ENCODE measurements around the gene PCDHGA1.

The PCDHGA1 gene

DNA sequence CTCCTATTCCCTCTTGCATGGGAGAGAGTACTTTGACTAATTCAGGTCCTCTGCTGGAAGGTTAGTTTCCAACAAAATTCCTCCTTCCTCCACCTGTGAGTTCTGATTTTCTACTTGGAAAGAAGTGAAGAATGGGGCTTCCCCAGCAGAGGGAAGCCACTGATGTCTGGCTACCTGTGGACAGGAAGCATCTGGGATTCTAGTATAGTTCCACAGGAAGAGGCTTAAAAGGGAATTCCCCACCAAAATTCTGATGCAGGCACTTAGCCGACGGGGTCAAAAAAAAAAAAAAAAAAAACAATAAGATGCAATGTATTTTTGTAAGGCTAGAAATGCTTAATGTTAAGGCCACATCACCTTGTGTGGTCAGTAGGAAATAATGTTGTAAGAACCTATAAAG lies 192.0 kb downstream of the PCDHGA1 start:
- DNase-seq: peak in 1 of 10 donors; percentile 8
- intact Hi-C loops (cut with DNase I): loop anchor here (5.0 kb wide), 1 partner anchor 105 kb away; the partner anchor contains the start of gene PCDHGB7

DNA sequence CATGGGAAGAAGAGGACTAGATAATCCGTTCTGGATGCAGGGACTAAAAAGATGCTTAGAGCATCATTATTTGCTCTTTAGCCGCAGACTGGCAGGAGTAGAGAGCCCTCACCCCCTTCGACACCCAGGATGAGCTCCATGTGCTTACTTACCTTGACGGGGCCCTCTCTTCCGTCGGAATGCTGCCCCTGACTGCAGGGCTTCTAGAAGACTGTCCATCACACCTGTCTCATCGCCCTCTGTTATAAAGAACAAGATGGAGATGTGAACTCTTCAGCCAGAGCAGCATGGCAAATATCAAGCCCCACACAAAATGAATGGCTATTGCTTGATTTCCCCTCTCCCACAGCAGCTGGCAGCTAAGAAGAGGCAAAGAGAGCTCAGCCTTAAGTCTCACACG lies 193.7 kb downstream of the PCDHGA1 start:
- intact Hi-C loops (cut with DNase I): loop anchor here (2.0 to 5.0 kb wide), 3 partner anchors 33 to 107 kb away; partner anchors contain the start of genes PCDHGB7 and PCDHGC3

DNA sequence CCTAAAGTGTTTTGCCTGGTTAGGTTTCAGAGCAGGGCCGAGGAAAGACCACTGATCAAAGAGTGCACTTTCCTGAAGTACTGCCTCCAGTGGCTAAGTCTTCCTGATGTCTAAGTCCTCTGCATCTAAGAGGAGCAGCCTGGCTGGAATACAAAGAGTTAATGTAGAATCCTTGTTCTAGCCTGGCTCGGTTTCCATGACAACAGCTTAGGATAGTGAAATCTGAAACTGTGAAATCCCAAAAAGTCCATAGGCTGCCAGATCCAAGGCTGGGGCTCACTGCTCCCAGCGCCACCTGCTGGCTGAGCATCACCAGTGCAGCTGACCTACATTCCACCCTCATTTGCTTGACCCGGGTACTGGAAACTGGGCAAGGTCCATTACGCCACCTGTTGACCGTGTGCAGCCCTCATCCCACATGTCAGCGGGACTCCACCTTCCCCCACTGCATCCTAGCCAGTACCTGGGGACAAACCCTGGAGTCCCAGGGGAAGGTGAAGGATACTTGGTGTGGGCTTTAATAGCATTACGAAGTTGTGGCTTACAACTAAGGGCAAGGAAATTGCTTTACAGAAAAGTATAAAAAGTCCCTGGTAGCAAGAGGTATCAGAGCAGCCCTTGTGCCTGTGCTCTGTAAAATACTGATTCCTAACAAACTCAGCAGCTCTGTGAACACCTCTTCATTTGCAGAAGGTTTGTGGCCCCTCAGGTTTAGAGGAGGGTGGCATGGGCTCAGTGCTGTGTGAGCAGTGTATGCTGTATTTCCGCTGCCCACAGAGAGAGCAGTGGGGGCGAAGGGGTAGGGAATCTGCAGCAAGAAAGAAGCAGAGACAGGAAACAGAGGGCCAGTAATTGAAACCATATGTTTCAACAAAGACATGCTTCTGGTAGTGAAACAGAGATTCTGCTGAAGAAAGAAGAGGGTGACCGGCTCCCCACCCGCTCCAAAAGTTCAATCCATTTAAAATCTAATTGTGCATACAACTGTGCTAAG lies 194.6 kb downstream of the PCDHGA1 start:
- intact Hi-C loops (cut with DNase I): loop anchor here (2.0 to 5.0 kb wide), 3 partner anchors 32 to 108 kb away; partner anchors contain the start of genes PCDHGB7 and PCDHGC3

More for the DNA sequence above, 193.7 kb downstream of the PCDHGA1 start:
- DNase-seq: no peak

DNA sequence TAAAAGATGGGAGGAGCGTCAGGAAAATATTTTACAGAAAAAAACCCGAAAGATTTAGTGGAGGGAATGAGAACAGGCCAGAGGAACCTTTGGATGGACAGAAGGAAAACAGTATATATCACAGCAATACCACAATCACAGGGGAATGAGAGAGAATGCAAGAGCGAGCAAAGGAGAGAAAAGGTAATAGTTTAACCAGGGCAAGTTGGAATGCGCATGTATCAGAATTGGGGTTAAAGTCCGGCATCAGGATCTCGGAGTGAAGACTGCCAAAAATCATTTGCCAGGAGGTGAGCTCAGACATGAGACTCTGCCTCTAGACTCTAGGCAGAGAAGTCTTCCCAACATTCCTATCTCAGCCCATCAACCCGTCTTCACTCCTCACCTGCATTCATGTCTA lies 195.3 kb downstream of the PCDHGA1 start:
- intact Hi-C loops (cut with DNase I): loop anchor here (2.0 kb wide), 2 partner anchors 31 to 51 kb away; partner anchors contain the start of gene PCDHGC3
- no peak for DNase-seq

More for the DNA sequence above, 194.6 kb downstream of the PCDHGA1 start:
- DNase-seq: peak; percentile 67 to 97 (median 80)

DNA sequence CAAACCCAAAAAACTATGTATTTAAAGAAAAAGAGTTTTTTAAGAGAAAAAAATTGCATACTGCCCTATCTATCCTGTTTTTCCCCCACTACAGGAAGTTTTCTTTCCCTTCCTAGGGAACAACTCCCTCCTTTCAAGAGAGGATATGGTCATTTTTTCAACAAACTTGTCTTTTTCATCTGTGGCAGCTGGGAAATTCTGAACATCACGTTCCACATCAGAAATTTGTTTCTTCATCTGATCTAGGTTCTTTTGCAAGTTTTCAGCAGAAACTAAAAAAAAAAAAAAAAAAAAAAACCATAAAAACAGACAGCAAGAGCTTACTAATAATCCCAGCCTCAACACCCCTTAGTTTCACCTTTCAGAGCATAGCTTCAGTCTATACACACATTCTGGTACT lies 197.1 kb downstream of the PCDHGA1 start:
- DNase-seq: no peak
- intact Hi-C loops (cut with DNase I): no loop called here

DNA sequence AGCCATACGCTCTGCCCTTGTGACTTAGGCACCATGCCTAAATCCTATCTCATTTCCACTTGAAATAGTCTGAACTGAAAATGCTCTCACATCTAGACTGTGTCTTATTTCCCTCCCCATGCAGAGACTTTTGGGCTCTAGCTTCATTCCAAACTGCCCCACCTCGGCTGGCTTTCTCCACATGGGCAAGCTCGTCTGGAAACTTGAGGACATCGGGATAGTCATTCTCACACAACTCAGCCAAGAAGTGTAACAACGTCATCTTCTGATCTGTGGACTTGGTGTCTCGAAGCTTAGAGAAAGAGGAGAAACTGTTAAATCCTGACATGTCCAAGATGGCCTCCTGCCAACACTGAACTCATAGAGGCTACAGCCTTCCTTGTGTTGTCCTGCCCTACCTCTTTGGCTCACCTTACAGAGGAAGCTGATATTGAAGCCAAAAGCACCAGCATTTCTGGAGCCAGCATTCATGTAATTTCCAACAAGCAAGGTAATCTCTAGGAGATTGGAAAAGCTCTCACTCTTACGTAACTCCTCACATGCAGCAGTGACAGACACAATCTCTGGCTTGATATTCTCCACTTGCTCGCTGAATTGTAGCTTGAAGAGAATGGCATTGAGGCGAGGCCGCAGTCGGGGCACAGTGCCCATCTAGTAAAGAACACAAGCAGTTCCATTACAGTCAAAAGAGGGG lies 198.1 kb downstream of the PCDHGA1 start:
- intact Hi-C loops (cut with DNase I): no loop called here
- DNase-seq: peak in 1 of 10 donors; percentile 37

DNA sequence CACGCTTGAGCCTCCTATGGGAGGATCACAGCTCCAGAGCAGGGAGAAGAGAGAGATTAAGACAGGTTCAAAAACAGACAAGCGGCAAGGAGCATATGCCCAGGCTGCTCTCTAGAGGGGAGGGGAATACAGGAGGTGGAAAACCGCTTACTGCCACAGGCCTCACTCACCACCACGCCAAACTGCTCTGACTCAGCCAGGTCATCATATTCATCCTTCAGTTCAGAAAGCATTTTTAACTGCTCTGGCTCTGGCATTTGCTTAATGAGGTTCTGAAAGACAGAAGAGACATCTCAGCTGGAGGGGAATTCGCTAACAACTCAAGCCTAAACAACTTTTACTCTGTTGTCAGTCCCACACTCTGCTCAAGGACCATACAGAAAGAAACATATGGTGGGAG lies 198.7 kb downstream of the PCDHGA1 start:
- intact Hi-C loops (cut with DNase I): no loop called here
- no peak for DNase-seq

DNA sequence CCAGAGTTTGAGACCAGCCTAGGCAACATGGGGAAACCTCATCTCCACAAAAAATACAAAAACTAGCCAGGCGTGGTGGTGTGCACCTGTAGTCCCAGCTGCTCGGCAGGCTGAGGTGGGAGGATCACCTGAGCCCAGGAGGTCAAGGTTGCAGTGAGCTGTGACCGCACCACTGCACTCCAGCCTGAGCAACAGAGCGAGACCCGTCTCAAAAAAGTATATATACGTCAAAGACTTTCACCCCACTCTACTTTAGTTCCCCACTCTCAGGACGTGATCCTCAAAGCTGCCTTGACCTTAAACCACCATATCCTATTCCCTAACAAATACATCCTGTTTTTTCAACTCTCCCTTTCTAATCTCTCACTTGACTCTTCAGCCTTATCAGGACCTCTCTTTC lies 199.6 kb downstream of the PCDHGA1 start:
- intact Hi-C loops (cut with DNase I): no loop called here
- no peak for DNase-seq

DNA sequence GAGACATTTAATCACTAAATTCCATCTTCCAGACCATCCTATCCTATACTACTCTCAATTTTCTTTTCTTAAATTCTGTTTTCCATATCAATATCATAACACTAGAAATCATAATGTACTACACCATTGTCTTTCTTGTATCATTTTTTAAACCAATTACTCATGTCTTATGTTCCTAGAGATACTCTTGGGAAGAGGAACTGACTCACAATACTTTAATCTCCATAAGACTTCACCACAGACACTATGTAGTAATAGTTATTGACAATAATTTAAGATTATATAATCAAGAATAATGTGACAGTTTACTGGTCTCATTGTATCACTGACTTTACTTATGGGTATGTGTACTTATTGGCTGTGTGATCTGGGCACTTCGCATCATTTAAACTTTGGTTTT lies 202.4 kb downstream of the PCDHGA1 start:
- intact Hi-C loops (cut with DNase I): no loop called here
- DNase-seq: no peak

DNA sequence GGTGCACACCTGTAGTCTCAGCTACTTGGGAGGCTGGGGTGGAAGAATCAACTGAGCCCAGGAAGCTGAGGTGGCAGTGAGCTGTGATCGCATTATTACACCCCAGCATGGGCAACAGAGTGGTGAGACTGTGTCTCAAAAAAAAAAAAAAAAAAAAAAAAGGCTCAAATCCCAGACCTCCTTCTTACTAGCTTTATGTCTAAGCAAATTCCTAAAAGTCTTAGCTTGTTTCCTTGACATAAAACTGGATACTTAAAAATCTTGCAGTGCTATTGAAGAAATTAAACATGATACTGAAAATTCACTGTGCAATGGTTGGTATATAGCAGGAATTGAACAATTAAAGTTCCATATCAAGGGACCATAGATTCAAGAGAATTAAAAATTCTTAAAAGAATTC lies 203.6 kb downstream of the PCDHGA1 start:
- intact Hi-C loops (cut with DNase I): no loop called here
- no peak for DNase-seq

DNA sequence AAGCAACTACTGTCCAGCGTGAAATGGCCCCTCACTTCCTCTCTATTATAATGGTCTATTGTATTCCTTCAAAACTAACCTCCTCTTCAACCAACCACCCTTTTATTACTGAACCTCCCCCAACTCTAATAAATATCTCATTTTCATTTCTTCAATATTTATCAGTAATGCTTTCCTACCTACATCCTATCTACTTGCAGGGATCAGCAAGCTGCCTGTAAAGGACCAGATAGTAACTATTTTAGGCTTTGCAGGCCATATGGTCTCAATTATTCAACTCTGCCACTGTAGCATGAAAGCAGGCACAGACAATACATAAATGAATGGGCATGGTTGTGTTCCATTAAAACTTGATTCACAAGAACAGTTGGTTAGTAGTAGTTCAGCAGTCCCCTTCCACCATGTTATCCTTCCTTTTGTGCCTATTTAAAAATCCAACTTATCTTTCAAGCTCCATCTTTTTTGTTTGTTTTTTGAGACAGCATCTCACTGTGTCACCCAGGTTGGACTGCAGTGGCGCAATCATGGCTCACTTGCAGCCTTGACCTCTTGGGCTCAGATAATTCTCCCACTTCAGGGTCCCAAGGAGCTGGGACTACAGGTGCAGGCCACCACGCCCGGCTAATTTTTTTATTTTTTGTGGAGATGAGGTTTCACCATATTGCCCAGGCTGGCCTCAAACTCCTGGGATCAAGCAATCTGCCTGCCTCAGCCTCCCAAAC lies 204.3 kb downstream of the PCDHGA1 start:
- intact Hi-C loops (cut with DNase I): no loop called here
- no peak for DNase-seq

DNA sequence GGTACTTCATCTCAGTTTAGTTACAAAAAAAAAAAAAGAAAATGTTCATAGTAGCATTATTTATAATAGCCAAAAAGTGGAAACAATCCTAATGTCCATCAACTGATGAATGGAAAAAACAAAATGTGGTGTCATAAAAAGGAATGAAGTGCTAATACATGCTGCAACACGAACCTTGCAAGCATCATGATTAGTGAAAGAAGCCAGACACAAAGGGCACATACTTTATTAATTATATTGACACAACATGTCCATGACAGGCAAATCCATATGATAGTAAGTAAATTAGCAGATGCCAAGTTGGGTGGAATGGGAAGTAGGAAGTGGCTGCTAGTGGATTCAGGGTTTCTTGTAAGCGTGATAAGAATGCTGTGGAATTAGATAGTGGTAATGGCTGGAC lies 212.7 kb downstream of the PCDHGA1 start:
- DNase-seq: no peak
- intact Hi-C loops (cut with DNase I): no loop called here

DNA sequence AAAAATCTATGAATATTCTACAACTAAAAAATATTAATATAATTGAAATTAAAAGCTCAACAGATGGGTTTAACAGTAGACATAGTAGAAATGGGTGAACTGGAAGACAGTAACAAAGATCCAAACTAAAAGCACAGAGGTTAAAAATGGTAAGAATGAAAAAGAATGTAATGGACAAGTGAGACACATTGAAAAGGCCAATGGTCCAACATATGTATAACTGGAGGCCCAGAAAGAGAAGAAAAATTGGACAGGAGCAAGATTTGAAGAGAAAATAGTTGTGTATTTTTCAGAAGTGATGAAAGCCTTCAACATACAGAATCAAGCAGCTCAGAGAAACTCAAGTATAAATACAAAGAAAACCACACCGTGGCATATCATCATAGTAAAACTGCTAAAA lies 217.2 kb downstream of the PCDHGA1 start:
- intact Hi-C loops (cut with DNase I): no loop called here
- DNase-seq: no peak

DNA sequence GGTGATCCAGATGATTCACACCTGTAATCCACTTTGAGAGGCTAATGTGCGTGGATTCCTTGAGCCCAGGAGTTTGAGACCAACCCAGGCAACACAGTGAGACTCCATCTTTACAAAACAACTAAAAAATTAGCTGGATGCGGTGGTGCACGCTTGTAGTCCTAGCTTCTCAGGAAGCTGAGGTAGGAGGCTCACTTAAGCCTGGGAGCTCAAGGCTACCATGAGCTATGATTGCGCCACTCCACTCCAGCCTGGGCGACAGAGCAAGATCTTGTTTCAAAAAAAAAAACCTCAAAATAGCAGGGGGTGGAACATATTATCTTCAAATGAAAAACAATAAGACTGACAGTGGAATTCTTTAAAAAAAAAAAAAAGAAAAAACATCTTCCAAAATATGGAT lies 217.6 kb downstream of the PCDHGA1 start:
- intact Hi-C loops (cut with DNase I): no loop called here

DNA sequence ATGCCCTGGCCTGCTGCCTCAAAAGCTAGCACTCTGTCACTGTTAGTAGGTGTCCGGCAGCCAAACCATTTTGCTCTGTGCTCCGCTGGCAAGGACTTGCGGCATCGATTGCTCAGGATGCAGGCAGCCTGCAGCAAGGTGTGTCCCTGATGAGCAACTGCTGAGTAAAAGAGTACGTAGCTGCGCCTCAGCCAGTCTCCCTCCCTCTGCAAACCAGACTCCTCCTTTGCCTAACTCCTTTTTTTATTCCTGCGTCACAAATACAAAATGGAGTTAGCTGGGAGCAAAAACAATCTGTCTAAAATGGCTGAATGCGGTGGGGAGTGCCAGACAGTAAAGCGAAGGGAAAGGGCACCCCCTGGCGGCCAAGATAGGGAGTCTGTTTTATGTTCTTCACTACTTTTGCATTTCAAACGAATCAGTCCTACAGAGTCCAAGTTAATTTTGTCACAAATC lies 227.4 kb downstream of the PCDHGA1 start:
- peak; percentile 78 to 98 (median 84) for DNase-seq
- intact Hi-C loops (cut with DNase I): loop anchor here (2.0 kb wide), 2 partner anchors 33 to 141 kb away; partner anchors contain the start of gene PCDHGB7

More for the DNA sequence above, 217.6 kb downstream of the PCDHGA1 start:
- no peak for DNase-seq

DNA sequence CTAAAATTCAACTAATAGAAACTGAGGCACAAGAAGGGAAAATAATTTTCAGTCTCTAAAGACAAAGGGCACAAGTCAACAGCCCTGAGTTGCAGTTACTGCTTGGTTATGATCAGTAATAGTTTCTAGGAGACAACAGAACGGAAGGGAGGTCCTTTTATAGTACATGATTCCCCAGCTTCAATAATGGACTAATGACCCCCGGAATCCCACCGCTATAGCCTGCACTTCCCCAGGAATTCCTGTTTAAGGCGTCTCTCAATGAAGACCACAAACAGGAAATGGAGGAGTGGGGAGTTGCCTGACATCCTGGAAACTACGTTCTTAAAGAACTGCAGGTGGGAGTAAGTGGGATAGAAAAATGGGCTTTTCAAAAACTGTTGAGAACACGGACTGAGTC lies 227.8 kb downstream of the PCDHGA1 start:
- intact Hi-C loops (cut with DNase I): loop anchor here (2.0 kb wide), 1 partner anchor 141 kb away; the partner anchor contains the start of gene PCDHGB7

DNA sequence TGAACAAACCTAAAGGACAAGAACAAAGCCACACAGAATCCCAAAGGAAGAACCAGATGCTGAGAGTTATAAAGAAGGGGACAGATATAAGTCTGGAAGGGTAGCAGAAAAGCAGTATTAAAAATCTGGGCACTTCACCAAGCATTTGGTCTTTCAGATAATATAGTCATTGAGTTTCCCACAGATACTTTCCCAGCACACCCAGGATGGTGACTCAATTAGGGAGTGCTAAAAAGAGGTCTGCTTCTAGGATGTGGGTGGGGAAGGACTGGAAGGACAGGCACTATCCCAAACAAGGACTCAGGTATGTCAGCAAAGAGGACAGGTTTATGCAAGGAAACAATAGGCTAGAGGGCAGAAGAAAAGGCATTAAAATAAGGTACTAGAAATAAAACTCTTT lies 229.1 kb downstream of the PCDHGA1 start:
- intact Hi-C loops (cut with DNase I): loop anchor here (2.0 kb wide), 1 partner anchor 143 kb away; the partner anchor contains the start of gene PCDHGB7
- DNase-seq: no peak

More for the DNA sequence above, 227.8 kb downstream of the PCDHGA1 start:
- DNase-seq: no peak

DNA sequence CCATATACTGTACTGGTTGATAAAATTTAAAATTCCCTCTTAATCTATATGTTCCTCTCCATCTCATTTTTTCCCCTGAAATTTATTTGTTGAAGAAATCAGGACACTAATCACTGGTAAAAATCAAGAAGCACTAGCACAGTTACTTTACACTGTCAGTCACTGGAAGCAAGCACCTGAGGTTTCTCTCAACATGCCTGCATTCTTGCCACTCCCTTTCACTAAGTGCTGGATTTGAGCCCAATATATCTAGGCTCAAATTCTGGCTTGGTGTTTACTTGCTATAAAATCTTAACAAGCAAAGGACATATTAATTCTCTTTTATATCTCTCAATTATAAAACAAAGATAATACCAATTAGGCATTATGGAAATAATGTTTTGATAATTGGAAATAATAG lies 229.8 kb downstream of the PCDHGA1 start:
- DNase-seq: no peak
- intact Hi-C loops (cut with DNase I): loop anchor here (2.0 to 10.0 kb wide), 4 partner anchors 233 to 478 kb away; partner anchors contain the start of genes PCDHB15, PCDHB16 and PCDHB9

DNA sequence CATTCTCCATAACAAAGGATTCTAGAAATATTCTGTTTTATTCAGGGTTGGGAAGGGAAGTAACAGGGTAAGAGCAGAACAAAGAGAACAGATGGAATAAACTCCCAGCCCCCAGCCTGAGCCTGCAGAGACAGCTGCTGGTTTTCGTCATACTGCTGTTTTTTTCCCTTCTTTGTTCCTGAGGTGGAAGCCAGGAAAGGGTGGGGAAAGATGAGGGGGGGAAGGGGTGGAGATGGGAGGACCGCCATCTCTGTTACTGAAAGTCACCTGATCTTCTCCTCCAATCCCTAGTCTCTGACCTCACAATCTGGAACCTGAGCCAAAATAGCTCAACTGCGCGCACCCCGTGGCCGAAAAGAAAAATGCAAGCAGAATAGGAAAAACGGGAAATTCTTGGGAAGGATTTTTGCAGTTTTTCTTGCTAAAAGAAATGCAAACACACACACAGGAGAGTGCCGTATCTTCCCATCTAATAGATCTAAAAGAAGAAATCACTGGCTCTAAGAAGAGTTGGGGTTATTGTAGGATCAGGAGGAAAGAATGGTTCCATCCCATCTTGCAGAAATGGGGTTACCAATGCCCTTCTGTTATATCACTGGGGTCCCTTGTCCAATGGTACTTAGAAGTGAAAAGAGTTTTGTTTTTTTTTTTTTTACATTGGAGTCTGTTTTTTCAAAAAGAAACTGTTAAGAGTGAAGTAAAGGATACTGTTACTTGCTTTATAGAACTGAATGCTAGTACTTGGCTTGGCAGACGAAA lies 230.6 kb downstream of the PCDHGA1 start:
- DNase-seq: peak; percentile 55 to 95 (median 72)
- intact Hi-C loops (cut with DNase I): loop anchor here (2.0 to 10.0 kb wide), 4 partner anchors 234 to 479 kb away; partner anchors contain the start of genes PCDHB15, PCDHB16 and PCDHB9

All from posterior cingulate gyrus (tissue), 11 donors.